HG03025 (cell line): ENCODE data around the gene DBN1.

Source experiments
- ATAC-seq: cut with Tn5 transposase; IDR thresholded peaks from one replicate; pipeline ENCODE4 v1.9.1; 2021; ENCODE audit warnings: mild to moderate bottlenecking, moderate library complexity; ENCODE audit not compliant: unreplicated experiment, low FRiP score

The DBN1 gene

DNA sequence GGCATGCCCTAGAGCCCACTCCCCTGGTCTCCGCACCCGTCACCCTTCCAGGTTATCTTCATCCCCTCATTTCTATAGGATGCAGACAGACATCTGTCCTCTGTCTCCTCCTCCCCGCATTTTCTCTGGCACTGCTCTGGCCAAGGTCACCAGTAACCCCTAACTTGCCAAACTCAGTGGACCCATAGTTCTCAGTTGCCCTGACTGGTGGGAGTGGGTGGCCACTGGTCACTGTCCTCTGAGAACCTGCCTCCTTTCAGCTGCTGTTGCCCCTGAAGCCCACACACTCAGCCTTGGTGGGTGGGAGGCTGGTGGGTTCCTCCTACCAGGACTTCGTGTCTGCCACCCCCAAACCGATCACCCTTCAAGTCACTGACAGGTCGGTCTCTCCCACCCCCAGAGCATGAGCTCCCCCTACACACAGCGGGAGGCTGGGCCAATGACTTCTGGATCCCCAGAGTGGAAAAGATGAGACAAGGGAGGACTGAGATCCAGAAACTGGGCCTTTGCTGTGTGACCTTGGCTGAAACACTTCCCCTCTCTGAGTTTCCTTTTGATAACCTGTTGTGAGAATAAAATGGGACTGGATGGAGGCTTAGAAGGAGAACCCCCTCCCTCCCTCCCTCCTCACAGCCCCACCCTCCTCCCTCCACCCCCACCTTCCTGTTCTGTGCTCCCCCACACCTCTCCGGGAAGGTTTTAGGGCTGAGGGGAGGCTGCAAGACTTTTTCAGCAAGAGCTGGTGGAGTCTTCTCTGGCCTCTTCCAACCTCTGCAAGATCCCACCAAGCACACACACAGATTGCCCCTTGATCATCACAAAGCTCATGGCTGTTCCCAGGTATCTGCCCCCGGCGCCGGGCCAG lies 2.4 kb upstream of the DBN1 start:
- ATAC-seq: no peak

DNA sequence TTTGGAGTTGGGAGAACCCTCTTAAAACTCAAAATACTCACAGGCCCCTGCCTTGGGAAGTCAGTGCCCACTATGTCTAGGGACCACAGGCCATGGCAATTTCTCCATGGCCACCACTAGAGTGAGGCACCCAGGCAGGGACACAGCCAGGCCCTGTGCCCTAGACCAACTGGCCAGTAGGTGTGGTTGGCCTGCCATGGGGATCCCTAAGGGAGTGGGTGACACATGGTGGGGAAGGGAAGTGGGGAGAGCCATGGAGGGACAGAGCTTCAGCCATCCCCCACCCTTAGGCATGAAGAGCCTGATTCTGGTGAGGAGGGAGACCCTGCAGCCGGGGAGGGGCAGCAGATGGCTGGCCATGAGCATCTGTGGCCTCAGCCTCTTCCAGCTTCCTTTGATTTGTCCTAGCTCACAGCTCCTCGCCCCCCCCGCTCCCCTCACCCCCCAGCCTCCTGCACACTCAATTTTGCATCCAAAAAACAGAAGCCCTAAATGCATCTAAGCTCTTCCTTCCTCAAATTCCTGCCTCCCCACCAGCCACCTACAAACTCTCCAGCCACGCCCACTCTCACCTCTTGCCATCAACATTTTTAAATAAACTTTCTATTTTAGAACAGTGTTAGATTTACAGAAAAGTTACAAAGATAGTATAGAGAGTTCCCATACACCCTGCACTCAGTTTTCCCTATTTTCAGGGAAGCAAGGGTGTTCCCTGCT lies 1.6 kb upstream of the DBN1 start:
- ATAC-seq: no peak

DNA sequence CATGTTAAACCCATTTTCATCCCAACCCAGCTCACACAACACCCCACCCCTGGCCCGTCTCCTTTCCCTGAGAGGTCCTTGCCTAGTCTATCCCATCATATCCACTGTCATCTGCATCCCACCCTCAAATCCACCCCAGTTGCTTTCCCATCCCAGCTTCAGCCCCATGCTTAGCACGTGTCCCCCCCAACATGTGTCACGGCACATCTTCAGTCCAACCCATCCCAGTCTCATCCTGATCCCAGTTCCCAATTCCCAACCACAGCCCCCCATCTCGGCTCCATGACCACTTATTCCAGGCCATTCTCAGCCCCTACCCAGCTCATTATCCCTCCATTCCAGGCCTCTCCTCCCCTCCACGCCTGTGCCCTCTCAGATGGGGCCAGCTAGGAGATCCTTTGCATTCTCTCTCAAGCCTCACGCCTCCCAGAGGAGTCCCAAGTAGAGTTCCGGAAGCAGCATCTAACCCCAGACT lies 605 bp upstream of the DBN1 start:
- no peak for ATAC-seq

DNA sequence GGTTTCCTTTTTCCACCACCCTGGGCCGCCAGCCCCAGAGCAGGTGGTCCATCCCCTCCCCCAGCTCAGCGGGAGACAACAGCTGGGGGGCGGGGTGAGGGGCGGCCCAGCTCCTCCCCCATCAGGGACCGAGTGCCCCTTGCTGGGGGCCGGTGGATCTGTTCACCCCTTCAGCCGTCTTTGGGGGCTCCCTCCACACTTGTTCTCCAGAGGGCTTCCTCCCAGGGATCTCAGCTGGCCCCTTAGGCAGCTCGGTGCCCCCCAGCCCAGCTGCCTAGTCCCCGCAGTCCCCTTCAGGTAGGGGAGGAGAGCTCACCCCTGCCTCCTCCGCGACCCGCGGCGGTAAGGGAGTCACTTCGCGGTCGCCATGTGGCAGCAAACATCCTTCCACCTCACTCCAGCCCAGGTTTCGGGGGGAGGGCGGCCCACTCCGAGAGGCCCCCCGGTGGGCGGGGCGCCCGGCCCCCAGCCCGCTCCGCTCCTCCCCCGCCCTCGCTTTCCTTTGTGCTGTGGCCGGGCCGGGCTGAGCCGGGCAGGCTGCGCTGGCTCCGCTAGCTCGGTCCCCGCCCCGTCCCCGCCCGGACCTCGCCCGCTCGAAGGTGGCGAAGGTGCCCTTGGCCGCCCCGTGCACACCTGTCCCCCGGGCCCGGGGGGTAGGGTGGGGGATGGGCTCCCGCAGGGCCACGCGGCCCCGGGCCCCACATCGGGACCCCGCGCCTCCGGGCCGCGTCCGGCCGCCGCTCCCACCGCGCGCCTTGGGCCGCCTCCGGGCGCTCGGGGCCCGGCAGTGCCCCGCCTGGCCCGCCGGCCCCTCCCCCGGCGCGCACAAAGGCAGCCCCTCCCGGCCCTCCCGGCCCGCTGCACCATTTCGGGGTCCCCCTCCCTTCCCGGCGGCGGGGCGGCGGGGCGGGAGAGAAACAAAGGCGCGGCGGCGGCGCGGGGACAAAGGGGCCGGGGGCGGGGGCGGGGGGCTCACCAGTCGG lies 683 bp downstream of the DBN1 start:
- ATAC-seq: peak; percentile 50

DNA sequence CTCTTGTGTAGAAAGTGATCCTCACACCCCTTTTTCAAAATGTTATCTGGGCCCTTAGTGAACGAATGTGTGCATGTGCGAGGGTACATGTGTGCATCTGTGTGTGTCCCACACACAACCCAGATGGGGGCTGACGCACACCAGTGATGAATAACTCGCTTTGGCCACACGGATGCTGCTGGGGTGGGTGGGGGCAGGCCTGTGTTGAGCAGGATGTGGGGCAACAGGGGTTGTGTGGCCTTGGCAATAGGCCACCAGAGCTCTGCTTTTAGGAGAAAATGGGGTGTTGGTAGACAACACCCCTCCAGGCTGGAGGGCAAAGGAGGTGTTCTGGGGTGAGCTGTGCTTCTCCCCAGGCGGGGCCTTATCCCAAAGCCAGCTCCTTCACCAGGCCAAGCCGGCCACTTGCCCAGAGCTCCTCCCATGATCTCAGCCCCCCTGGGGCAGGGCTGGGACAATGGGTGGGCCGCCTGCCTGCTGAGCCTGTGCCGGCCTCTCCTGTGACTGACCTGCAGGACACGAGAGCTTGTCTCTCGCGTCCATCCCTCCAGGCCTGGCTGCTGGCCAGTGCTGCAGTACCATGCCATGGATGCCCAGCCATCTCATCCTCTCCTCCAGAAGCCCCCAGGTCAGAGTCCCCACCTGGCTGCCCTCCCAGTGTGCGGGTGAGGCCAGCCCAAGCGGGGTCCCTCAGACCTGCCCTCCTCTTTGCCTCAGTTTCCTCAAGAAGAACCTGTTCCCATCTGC lies 1.7 kb downstream of the DBN1 start:
- no peak for ATAC-seq

DNA sequence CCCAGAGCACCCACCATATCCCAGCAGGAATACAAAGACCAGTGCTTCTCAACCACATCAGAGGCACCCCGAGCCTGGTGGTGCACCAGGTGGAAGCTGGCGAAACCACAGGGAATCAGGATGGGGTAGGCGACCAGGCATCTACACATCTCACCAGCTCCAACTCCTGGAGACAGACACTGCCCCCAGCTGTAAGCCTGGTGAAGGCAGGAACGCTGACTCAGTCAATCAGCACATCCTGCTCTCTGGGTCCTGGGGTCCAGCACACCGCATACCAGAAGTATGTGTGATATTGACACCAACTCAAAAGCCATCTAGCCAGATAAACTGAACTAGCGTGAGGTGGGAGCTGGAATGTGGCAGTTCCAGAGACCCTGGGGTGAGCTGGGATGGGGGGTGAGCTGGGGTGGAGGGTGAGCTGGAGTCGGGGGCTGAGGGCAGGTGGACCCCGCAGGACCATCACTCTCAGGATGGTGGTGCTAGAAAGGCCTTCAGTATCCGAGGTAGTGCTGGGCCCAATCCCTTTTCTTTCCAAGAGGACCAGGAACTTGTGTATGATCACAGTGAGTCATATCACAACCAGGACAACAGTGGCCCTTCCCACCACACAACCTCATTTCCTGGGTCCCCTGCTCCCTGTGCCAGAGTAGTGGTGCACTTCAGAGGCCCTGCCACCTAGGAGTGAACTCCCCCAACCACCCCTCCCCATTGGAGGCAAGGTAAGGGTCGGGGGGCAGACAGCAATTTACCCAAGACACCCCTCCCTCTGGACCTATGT lies 2.5 kb downstream of the DBN1 start:
- no peak for ATAC-seq

DNA sequence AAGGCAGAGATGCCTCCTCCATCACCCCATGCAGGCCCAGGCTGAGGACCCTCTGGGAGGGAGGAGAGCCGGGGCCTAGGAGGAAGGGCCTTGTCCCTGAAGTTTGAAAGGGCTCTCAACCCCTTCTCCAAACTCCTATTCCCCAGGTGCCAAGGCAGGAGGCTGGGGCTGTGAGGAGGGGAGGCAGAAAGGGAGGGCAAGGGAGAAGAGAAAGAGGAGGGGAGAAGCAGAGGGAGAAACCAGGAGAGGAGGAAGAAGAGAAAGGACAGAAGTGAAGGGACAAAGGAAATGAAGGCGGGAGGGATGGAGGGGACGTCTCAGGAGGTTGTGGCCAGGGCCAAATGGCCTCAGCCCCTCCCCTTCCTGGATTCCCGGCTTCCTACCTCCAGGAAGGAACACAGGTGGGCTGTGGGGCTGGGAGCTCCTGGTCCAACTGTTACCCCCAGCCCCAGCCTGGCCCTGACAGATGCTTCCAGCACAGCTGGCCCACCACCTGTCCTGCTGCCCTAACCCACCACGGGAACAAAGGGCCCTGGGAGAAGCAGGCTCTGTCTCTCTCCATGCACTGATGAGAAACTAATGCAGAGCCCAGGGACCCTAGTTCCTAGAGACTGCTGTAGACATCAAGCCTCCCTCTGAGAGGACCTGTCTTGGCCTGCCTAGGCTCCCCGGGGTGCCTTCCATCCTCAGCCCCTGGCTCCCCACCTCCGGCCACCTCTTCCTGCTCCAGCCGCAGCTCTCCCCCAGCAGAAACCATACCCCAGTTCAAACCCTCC lies 3.5 kb downstream of the DBN1 start:
- ATAC-seq: no peak

DNA sequence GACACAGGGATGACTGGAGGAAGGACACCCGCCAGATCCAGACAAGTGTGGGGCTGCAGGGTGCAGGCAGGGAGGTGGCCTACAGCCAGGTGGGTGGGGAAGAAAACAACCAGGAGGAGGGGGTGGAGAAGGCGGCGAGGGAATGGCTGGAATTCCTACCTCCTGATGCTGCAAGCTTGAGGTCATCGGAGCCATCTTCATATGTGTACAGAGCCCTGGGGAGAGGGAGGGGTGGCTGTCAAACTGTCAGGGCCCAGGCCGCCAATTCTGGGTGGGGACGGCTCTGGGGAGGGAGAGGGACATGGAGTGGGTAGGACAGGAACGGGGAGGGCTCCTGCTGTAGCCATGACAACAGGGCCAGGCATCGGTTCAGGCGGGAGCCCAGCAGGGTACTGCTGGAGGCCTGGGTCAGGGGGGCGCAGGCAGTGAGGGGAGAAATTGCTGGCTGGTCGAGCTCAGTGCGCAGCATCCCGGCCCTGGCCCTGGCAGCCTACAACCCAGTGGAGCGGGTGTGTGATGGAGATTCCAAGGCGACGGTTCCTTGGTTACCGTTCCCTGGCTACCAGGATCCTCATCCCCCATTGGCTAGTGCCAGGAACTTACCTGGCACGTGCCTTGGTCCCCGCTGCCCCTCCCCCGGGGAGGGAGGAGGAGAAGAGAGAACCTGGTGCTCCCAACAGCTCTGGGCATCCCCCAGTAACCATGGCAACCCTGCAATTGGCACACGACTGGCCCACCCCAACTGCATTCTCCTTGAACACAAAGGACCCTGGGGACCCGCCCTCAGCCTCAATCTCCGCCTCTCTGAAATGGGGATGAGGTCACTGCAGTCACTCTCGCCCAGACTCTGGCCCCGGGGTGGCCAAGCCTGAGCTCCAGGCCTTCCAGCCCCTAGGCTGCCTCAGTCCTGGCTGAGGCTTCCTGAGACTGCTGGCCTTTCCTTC lies 4.5 kb downstream of the DBN1 start:
- no peak for ATAC-seq

DNA sequence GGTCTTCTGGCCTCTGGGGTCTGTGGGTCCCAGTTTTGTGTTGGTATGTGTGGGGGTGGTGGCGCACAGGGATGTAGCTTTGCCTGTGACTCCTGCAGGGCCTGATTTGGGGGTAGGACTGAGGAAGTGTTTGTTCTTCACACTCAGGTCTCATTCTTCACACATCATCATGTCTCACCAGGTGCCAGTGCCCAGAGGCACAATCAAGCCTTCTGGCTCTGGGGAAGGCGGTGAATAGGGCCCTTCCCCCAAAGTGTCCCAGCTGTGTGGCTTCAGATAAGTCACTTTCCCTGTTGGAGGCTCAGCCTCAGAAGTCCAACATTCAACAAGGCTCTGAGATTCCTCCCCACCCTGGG lies 5.1 kb downstream of the DBN1 start:
- no peak for ATAC-seq

DNA sequence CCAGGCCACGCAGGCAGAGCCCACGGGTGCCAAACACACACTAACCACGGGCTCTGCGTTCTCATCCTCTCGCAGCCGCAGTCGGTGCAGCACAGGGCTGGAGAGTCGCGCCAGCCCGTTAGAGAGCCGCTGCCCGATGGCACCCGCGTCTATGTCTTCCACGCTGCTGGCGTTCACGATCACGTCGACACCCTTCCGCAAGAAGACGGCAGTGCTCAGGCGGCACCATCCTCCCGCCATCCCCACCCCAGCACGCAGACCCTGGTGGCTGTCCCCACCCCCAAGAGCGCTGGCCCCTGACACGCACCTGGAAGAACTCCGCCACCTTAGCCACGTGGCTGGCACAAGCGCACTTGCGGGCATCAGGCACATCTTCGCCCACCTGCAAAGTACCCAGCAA lies 6.0 kb downstream of the DBN1 start:
- no peak for ATAC-seq

DNA sequence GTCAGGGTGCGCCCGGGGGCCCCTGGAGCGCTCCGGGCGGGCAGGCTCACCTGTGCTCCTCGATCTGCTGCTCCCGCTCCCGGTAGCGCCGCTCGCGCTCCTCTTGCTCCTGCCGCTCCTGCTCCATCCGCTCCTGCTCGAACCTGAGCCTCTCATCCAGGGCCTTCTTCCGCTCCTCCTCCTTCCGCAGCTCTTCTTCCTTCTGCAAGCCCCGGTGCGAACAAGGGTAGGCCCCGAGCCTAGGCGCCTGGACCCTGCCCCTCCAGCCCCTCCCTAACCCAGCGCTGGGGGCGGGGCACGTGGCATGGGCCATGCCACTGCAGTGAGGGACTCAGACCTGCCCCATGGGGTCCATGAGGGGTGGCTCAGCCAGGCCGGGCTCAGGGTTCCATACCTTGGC lies 6.6 kb downstream of the DBN1 start:
- no peak for ATAC-seq

DNA sequence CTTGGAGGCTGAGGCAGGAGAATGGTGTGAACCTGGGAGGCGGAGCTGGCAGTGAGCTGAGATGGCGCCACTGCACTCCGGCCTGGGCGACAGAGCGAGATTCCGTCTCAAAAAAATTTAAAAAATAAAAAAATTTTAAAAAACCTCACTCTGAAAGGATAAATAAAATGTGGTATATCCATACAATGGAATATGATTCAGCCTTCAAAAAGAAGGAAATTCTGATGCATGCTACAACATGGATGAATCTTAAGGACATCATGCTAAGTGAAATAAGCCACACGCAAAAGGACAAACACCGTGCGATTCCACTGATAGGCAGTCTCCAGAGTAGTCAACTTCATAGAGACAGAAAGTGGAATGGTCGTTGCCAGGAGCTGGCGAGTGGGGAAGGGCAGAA lies 8.4 kb downstream of the DBN1 start:
- no peak for ATAC-seq

DNA sequence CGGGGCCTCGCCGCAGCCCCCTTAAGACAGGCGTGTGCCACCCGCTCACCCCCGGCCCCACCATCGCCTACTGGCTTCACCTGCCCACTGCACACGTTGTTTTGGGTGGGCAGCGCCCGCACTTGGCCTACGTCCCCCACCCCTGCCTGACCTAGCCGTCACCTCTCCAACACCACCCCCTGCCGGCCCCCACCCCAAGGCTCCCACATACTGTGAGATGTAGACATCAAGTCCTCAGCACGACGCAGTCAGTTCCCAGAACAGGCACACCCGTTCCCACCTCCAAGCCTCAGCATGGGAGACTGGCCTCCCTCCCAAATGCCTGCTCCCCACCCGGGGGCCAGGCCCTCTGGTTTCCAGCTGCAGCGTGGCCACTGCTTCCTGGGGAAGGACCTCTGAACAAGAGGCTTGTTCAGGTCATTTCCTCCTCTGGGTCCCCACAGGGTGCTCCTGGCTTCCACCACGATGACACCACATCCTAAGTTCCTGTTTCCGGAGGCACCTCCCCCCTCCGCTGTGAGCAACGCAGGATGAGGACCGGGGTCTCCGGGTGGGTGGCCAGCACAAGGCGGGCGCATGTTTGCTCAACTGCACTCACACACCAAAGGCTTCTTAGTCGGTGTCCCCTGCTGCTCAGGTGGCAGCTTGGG lies 11.3 kb downstream of the DBN1 start:
- ATAC-seq: no peak

DNA sequence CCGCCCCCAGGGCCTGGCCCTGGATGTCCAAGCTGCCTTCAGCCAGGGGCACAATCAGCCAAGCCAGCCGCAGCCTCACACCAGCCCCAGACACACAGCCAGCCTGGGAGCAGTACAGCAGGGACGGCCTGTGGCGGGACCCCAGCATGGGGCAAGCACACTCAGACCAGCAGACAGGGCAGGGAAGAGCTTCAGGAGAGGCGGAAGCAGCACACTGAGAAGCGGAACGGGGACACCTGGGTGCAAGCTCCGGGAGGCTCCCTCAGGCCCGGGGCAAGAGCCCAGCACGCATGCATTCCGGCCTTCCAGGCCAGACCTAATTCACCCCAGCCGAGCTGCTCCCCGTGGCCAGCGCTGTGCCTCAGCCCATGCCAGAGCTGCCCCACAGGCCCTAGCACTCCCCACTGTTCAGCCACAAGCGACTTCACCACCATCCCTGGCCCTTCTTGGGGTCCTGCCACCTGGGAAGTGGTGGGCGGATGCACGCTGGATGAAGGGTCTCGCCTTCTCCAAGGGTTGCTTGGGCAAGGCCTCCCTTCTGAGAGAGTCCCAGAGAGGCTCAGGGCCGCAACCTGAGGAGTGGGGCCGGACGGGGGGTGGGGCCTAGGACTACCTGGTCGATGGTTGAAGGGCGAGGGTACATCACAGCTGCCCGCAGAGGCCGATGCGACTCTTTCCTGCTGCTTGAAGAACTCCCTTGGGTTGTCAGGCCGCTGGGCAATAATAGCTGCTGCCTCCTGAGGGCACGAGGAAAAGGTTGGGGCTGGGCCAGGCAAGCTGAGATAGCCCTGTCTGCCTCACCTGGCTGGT lies 13.4 kb downstream of the DBN1 start:
- no peak for ATAC-seq

DNA sequence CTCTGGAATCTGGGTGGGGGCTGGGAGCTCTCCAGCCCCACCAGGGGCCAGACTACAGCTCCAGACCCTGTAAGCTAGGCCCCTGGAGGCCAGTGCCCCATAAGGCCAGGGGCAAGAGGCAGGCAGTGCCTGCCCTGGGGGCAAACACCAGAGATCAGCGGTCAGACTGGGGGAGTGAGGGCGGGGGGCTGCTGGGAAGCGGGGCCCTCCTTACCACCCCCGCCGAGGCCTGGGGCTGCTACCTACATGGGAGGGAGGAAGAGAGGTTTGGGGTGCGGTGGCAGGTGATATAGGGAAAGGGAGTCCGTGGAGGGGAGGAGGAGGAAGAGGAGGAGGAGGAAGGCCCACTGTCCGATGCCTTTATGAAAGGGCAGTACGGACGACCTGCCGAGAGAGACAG lies 14.1 kb downstream of the DBN1 start:
- ATAC-seq: no peak

DNA sequence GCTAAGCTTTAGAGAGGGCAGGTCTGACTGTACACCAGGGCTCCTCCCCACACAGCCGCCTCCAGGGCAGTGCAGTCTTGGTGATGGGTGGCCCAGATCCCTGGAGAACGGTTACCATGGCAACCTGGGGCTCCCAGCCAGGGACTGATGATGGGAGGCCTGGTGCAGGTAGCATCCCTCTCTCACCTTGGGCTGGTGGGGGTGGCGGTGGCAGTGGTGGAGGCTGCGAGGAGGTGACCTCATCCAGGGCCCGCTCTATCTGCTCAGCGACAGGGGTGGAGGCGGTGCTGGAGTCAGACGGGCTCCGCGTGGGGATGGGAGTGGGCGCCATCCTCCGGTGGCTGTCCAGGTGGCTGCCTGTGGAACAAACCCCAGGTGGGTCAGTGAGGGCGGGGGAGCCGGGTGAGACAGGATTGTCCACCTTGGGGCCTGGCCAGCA lies 14.5 kb downstream of the DBN1 start:
- no peak for ATAC-seq
